GM12891 (cell line): ENCODE results near the gene KCTD8.
"Not testable (repeated sequence)": the region's sequence is repeated elsewhere in the genome, so short reads cannot be mapped to it uniquely, and the experiment has no call there.

Experiments used
- PAX5 ChIP-seq: IDR thresholded peaks from 2 replicates; pipeline ENCODE4 v1.6.1; 2011; ENCODE audit warnings: low read length, moderate library complexity, mild to moderate bottlenecking; ENCODE audit not compliant: insufficient read depth, severe bottlenecking
- POLR2A ChIP-seq: IDR thresholded peaks from 2 replicates; pipeline ENCODE4 v1.6.1; 2011; ENCODE audit warnings: low read depth, low read length, control low read depth
- POLR2AphosphoS5 ChIP-seq: IDR thresholded peaks from 2 replicates; pipeline ENCODE4 v1.6.1; 2011; ENCODE audit warnings: low read depth, low read length, control low read depth
- SPI1 ChIP-seq: IDR thresholded peaks from 2 replicates; pipeline ENCODE4 v1.6.1; 2011; ENCODE audit warnings: low read depth, low read length, control low read depth
- TAF1 ChIP-seq: IDR thresholded peaks from 2 replicates; pipeline ENCODE4 v1.6.1; 2011; ENCODE audit warnings: low read depth, low read length, control low read depth

- not testable (repeated sequence) for TF ChIP-seq POLR2AphosphoS5, POLR2A, TAF1, PAX5, SPI1
Observed at GRCh38 chr4:44167766-44168165, 280.8 kb downstream of the KCTD8 start.
